HTR-8/SVneo (cell line): ENCODE results near the gene CAPZA2.
"Not testable (repeated sequence)": the region's sequence is repeated elsewhere in the genome, so short reads cannot be mapped to it uniquely, and the experiment has no call there.

Experiments
- DNase-seq: peaks from one replicate; pipeline ENCODE4 v3.0.0; 2011; ENCODE audit warnings: low spot score, mixed read lengths; ENCODE audit not compliant: insufficient read length
- FAIRE-seq: peaks from 2 replicates; lab custom pipeline; 2011; peaks lifted over from hg19 to GRCh38; lab: Jason Lieb, UNC

Gene CAPZA2

GRCh38 chr7:116862234-116862950 lies at the start of gene CAPZA2:
Gene CAPZA2, plus strand, starts transcription at chr7:116862587. Its CDS starts 25 bp downstream, at chr7:116862612.
- peak; percentile 93 for DNase-seq
- peak; percentile 78 for FAIRE-seq

- DNase-seq (no peak), FAIRE-seq (no peak)
Observed at GRCh38 chr7:116812860-116813259, 49.5 kb upstream of the CAPZA2 start.

GRCh38 chr7:116813371-116813770 lies 49.0 kb upstream of the CAPZA2 start:
- not testable (repeated sequence) for FAIRE-seq

GRCh38 chr7:116815041-116815440 lies 47.3 kb upstream of the CAPZA2 start:
- FAIRE-seq (no peak), DNase-seq (no peak)

More at GRCh38 chr7:116813371-116813770, 49.0 kb upstream of the CAPZA2 start:
- not testable (repeated sequence) for DNase-seq

- no peak for DNase-seq
- no peak for FAIRE-seq
Observed at GRCh38 chr7:116820149-116820548, 42.2 kb upstream of the CAPZA2 start.

- FAIRE-seq, DNase-seq: not testable (repeated sequence)
Observed at GRCh38 chr7:116821647-116822046, 40.7 kb upstream of the CAPZA2 start.

- no peak for FAIRE-seq
Observed at GRCh38 chr7:116824449-116824848, 37.9 kb upstream of the CAPZA2 start.

GRCh38 chr7:116828281-116828680 lies 34.1 kb upstream of the CAPZA2 start:
- DNase-seq (no peak), FAIRE-seq (no peak)

More at GRCh38 chr7:116824449-116824848, 37.9 kb upstream of the CAPZA2 start:
- no peak for DNase-seq

GRCh38 chr7:116829041-116829440 lies 33.3 kb upstream of the CAPZA2 start:
- no peak for FAIRE-seq
- no peak for DNase-seq

GRCh38 chr7:116829493-116829892 lies 32.9 kb upstream of the CAPZA2 start:
- FAIRE-seq = no peak

GRCh38 chr7:116832692-116833091 lies 29.7 kb upstream of the CAPZA2 start:
- no peak for FAIRE-seq
- no peak for DNase-seq

More at GRCh38 chr7:116829493-116829892, 32.9 kb upstream of the CAPZA2 start:
- no peak for DNase-seq

GRCh38 chr7:116834815-116835504 lies 27.4 kb upstream of the CAPZA2 start:
- FAIRE-seq = no peak
- peak; percentile 7 for DNase-seq

GRCh38 chr7:116836048-116836447 lies 26.3 kb upstream of the CAPZA2 start:
- no peak for FAIRE-seq
- DNase-seq = no peak

GRCh38 chr7:116836911-116837310 lies 25.5 kb upstream of the CAPZA2 start:
- no peak for FAIRE-seq
- DNase-seq = no peak

GRCh38 chr7:116837586-116837985 lies 24.8 kb upstream of the CAPZA2 start:
- no peak for FAIRE-seq
- no peak for DNase-seq

- DNase-seq = no peak
- FAIRE-seq = no peak
Observed at GRCh38 chr7:116840256-116840655, 22.1 kb upstream of the CAPZA2 start.

GRCh38 chr7:116842371-116842770 lies 20.0 kb upstream of the CAPZA2 start:
- FAIRE-seq = no peak
- DNase-seq = no peak

- no peak for DNase-seq
- FAIRE-seq = no peak
Observed at GRCh38 chr7:116843378-116843777, 19.0 kb upstream of the CAPZA2 start.

- FAIRE-seq (no peak), DNase-seq (no peak)
Observed at GRCh38 chr7:116851175-116851574, 11.2 kb upstream of the CAPZA2 start.

GRCh38 chr7:116851671-116852070 lies 10.7 kb upstream of the CAPZA2 start:
- FAIRE-seq = no peak
- no peak for DNase-seq

GRCh38 chr7:116854132-116854531 lies 8.3 kb upstream of the CAPZA2 start:
- no peak for FAIRE-seq

More at GRCh38 chr7:116854132-116854531, 8.3 kb upstream of the CAPZA2 start:
- no peak for DNase-seq
